HG02970 (cell line): ENCODE measurements around the gene ZNF362.

Source experiments
- ATAC-seq: cut with Tn5 transposase; IDR thresholded peaks from one replicate; pipeline ENCODE4 v1.9.1; 2021; ENCODE audit warnings: mild to moderate bottlenecking, moderate library complexity, moderate number of reproducible peaks; ENCODE audit not compliant: unreplicated experiment, low FRiP score

Gene ZNF362

GRCh38 chr1:33338440-33339211 lies 82.3 kb downstream of the ZNF362 start:
- ATAC-seq, result no peak

- ATAC-seq, result no peak
Measured at GRCh38 chr1:33339413-33339812, 83.1 kb downstream of the ZNF362 start.

GRCh38 chr1:33341190-33341589 lies 84.9 kb downstream of the ZNF362 start:
- ATAC-seq, result no peak

- ATAC-seq, result no peak
Measured at GRCh38 chr1:33342041-33342723, 85.9 kb downstream of the ZNF362 start.

- ATAC-seq, result no peak
Measured at GRCh38 chr1:33343539-33343938, 87.2 kb downstream of the ZNF362 start.

- ATAC-seq, result no peak
Measured at GRCh38 chr1:33344896-33345560, 88.7 kb downstream of the ZNF362 start.

GRCh38 chr1:33346533-33346926 lies 90.2 kb downstream of the ZNF362 start:
- ATAC-seq, result no peak

- no peak for ATAC-seq
Measured at GRCh38 chr1:33346927-33347649, 90.8 kb downstream of the ZNF362 start.

- no peak for ATAC-seq
Measured at GRCh38 chr1:33347650-33347992, 91.3 kb downstream of the ZNF362 start.

- no peak for ATAC-seq
Measured at GRCh38 chr1:33348194-33348593, 91.9 kb downstream of the ZNF362 start.

GRCh38 chr1:33348676-33349080 lies 92.4 kb downstream of the ZNF362 start:
- no peak for ATAC-seq

- peak; percentile 41 for ATAC-seq
Measured at GRCh38 chr1:33349081-33349759, 92.9 kb downstream of the ZNF362 start.

- peak; percentile 82 for ATAC-seq
Measured at GRCh38 chr1:33349778-33350610, 93.7 kb downstream of the ZNF362 start.
